Measurements from ENCODE around the gene FAM193B.

FAM193B gene

GRCh38 chr5:177593511-177593910, 39.1 kb upstream of the FAM193B start:
- TF ChIP-seq GATA3 (IDR thresholded peaks at IDR 0.05; ENCODE audit: low read depth, low read length) (no peak), GATA2 (IDR thresholded peaks at IDR 0.05; ENCODE audit: low read depth, low read length) (no peak)

- TF ChIP-seq GATA2 (IDR thresholded peaks at IDR 0.05; ENCODE audit: low read depth, low read length), result no peak
These were observed 38.5 kb upstream of the FAM193B start for GRCh38 chr5:177592905-177593304.

GRCh38 chr5:177592010-177592834, 37.9 kb upstream of the FAM193B start, which contains the start of gene TMED9:
TSS of gene TMED9 (plus strand) at chr5:177592203. CDS start at chr5:177592215, 12 bp downstream.
- no peak for TF ChIP-seq GATA3 (IDR thresholded peaks at IDR 0.05; ENCODE audit: low read depth, low read length)
- no peak for TF ChIP-seq GATA2 (IDR thresholded peaks at IDR 0.05; ENCODE audit: low read depth, low read length)

- no peak for TF ChIP-seq GATA2 (IDR thresholded peaks at IDR 0.05; ENCODE audit: low read depth, low read length)
- no peak for TF ChIP-seq GATA3 (IDR thresholded peaks at IDR 0.05; ENCODE audit: low read depth, low read length)
These were observed 37.3 kb upstream of the FAM193B start for GRCh38 chr5:177591690-177592009.

GRCh38 chr5:177590406-177590805, 36.0 kb upstream of the FAM193B start:
- no peak for TF ChIP-seq GATA3 (IDR thresholded peaks at IDR 0.05; ENCODE audit: low read depth, low read length)
- no peak for TF ChIP-seq GATA2 (IDR thresholded peaks at IDR 0.05; ENCODE audit: low read depth, low read length)

GRCh38 chr5:177588413-177588909, 34.1 kb upstream of the FAM193B start:
- no peak for TF ChIP-seq GATA2 (IDR thresholded peaks at IDR 0.05; ENCODE audit: low read depth, low read length)
- TF ChIP-seq GATA3 (IDR thresholded peaks at IDR 0.05; ENCODE audit: low read depth, low read length), result no peak

- TF ChIP-seq GATA2 (IDR thresholded peaks at IDR 0.05; ENCODE audit: low read depth, low read length) (no peak), GATA3 (IDR thresholded peaks at IDR 0.05; ENCODE audit: low read depth, low read length) (no peak)
These were observed 24.0 kb upstream of the FAM193B start for GRCh38 chr5:177578316-177578715.

GRCh38 chr5:177576169-177576568, 21.8 kb upstream of the FAM193B start:
- no peak for TF ChIP-seq GATA2 (IDR thresholded peaks at IDR 0.05; ENCODE audit: low read depth, low read length)
- no peak for TF ChIP-seq GATA3 (IDR thresholded peaks at IDR 0.05; ENCODE audit: low read depth, low read length)

- no peak for TF ChIP-seq GATA3 (IDR thresholded peaks at IDR 0.05; ENCODE audit: low read depth, low read length)
- TF ChIP-seq GATA2 (IDR thresholded peaks at IDR 0.05; ENCODE audit: low read depth, low read length), result no peak
These were observed 21.1 kb upstream of the FAM193B start for GRCh38 chr5:177575488-177575887.

GRCh38 chr5:177569894-177570293, 15.5 kb upstream of the FAM193B start:
- TF ChIP-seq GATA2 (IDR thresholded peaks at IDR 0.05; ENCODE audit: low read depth, low read length) (no peak), GATA3 (IDR thresholded peaks at IDR 0.05; ENCODE audit: low read depth, low read length) (no peak)

- TF ChIP-seq GATA3 (IDR thresholded peaks at IDR 0.05; ENCODE audit: low read depth, low read length), result no peak
- TF ChIP-seq GATA2 (IDR thresholded peaks at IDR 0.05; ENCODE audit: low read depth, low read length), result no peak
These were observed 14.0 kb upstream of the FAM193B start for GRCh38 chr5:177568326-177568725.

GRCh38 chr5:177565046-177565445, 10.7 kb upstream of the FAM193B start:
- no peak for TF ChIP-seq GATA3 (IDR thresholded peaks at IDR 0.05; ENCODE audit: low read depth, low read length)
- TF ChIP-seq GATA2 (IDR thresholded peaks at IDR 0.05; ENCODE audit: low read depth, low read length), result no peak

- TF ChIP-seq GATA3 (IDR thresholded peaks at IDR 0.05; ENCODE audit: low read depth, low read length) (no peak), GATA2 (IDR thresholded peaks at IDR 0.05; ENCODE audit: low read depth, low read length) (no peak)
These were observed 3.4 kb upstream of the FAM193B start for GRCh38 chr5:177557796-177558195.

- TF ChIP-seq GATA2 (IDR thresholded peaks at IDR 0.05; ENCODE audit: low read depth, low read length) (no peak), GATA3 (IDR thresholded peaks at IDR 0.05; ENCODE audit: low read depth, low read length) (no peak)
These were observed 2.8 kb upstream of the FAM193B start for GRCh38 chr5:177557041-177557647.

- TF ChIP-seq GATA2 (IDR thresholded peaks at IDR 0.05; ENCODE audit: low read depth, low read length) (no peak), GATA3 (IDR thresholded peaks at IDR 0.05; ENCODE audit: low read depth, low read length) (no peak)
These were observed 1.3 kb upstream of the FAM193B start for GRCh38 chr5:177555665-177556064.
